ENCODE measurements around the gene RPAP2.
"Not testable (repeated sequence)": the region's sequence is repeated elsewhere in the genome, so short reads cannot be mapped to it uniquely, and the experiment has no call there.

The RPAP2 gene

DNA sequence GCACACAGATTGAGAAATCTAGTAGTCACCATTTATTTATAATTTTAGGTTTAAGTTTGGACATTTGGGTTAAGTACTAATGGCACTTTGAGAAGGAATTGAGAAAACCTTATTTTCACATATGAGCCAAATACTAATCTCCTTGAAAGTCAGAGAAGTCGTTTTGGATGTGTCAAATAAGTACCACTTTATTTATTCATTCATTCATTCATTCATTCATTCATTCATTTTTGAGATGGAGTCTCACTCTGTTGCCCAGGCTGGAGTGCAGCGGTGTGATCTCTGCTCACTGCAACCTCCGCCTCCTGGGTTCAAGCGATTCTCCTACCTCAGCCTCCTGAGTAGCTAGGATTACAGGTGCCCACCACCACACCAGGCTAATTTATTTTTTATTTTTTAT lies 79.1 kb downstream of the RPAP2 start:
- not testable (repeated sequence) for DNase-seq

DNA sequence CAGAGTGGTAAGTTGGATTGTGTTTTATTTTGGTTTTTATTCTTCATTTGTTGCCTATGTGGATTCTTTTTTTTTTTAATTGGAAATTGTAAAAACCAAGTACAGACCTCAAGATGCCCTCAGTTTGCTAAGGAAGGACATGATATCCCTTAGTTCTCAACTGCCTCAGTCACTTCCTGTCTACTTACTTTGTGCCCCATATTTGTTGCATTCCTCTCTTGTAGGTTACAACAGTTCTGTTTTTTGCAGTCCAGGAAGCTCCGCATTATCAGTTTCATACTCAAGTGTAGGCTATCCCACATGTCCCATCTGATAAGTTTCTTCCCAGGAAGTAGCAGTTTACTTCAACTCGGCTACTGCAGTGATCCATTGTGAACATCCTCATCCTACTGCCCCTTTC lies 82.0 kb downstream of the RPAP2 start:
- DNase-seq: no peak

DNA sequence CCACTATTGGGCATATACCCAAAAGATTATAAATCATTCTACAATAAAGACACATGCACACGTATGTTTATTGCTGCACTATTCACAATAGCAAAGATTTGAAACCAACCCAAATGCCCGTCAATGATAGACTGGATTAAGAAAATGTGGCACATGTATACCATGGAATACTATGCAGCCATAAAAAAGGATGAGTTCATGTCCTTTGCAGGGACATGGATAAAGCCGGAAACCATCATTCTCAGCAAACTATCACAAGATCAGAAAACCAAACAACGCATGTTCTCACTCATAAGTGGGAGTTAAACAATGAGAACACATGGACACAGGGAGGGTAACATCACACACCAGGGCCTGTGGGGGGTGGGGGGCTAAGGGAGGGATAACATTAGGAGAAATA lies 95.1 kb downstream of the RPAP2 start:
- DNase-seq: not testable (repeated sequence)

DNA sequence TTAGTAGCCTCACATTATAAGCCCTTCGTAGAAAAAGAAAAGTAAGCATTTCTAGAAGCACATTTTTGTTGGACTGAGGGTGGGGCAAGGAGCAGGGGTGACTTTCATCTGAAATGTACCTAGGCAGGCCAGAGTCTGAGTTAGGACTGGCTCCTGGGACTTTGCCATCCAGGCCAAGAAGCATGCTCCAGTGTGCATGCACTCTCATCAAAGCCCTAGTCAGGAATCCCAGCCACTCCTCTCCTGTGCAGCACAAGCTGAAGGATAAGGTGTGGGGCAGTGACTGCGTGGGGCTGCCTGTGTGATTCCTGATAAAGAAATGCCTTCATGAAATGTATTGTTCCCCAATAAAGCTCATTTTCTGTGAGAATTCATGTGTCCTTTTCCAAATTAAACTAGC lies 99.7 kb downstream of the RPAP2 start:
- no peak for DNase-seq

DNA sequence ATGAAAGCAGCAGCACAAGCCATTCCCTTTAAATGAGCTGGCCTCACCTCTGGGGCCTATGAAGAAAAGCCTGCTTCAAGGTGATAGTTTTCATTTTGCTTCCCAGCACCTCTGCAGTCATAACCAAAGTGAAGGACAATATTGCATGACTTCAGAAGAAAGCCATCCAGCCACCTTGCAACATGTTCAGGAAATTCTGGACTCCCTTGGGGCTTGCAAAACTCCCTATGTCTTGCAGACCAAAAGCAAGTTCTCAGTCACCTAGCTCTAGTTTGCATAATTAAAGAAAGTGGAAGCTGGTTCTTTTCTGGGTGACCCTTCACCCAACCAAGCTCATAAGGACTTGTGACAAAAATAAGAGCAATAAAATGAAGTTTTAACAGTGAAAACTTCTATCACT lies 100.2 kb downstream of the RPAP2 start:
- DNase-seq: peak; percentile 92

DNA sequence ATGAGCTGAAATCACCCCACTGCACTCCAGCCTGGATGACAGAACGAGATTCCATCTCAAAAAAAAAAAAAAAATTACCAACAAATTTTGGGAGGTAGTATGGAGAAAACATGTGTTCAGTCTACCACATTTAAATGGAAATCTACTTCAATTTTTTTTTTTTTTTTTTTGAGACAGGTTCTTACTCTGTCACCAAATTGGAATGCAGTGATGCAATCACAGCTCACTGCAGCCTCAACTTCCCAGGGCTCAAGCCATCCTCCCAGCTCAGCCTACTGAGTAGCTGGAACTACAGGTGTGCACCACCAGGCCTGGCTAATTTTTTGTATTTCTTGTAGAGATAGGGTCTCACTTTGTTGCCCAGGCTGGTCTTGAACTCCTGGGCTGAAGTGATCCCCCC lies 105.8 kb downstream of the RPAP2 start:
- no peak for DNase-seq

DNA sequence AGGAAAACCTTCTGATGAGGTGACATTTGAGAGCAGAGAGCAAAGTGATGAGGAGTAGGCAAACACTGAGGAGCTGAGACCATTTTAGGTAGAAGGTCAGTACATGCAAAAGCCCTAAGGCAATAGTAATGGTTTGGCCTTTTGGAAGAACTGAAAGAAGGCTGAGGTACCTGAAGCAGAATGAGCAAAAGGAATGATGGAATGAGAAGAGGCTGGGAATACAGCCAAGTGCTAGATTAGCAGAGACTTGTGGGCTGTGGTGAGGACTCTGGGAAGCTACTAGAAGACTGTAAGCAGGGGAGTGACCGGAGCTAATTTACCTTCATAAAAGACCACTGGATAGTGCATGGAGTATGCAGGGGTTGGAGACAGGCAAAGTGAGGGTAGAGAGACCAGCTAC lies 110.0 kb downstream of the RPAP2 start:
- DNase-seq: no peak

DNA sequence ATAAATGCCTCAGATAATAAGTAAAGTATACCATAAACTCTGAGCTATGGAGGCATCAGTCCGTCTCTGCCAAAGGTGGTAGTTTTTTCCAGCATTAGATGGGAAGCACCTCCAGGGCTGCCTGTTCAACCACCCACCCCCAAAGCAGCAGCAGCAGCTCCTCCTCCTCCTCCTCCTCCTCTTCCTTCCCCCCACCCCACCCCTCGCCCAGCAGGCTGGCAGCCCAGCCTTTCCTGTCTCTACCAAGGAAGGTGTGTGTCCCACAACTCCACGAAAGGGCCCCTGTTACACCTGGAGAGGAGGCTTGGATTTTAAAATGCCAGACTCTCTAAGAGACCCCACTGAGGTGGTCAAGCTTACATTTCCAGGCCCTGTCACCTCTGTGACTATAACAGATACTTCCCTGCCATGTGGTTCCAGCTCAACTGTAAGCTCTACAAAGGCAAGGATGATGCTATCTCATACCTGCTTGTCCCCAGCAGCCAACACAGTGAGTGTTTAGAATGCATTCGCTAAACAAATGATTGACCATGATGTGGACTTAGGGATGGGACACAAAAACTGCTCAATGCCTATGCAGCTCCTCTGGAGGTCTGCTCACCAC lies 111.2 kb downstream of the RPAP2 start:
- DNase-seq: no peak

DNA sequence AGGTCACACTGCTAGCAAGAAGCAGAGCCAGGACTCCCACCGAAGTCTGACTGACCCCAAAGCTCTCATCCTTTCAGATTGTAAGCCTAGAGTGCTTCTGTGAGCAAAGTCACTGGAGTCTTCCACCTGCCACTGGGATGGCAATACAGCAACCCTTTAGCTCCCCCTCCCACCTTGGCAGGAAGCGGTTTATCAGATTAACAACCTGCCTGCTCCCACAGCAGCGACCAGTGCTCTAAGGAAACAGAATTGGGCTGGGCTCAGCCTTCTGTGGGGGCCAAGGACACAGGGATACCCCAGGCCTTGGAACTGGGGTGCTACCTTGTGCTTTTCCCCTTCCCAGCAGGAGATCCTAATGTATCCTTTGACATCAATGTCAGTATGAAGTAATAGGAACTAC lies 111.8 kb downstream of the RPAP2 start:
- DNase-seq: no peak

DNA sequence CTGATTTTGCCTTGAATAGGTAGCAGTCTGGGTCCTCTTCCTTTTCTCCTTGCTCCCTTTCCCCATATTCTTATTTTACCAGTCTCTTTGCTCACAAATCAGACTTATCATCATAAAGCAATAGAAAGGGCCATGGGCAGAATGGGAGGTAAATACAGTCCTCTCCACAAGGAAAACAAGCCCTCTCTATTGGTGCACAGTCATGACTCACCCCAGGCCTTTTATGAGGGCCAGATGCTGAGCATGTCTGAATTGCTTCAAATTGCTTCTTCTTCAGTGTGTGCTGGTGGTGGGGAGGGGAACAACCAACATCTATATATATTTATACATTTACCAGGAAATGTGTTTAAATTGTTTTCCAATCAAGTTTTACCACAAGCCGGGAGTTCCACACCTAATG lies 112.7 kb downstream of the RPAP2 start:
- DNase-seq: no peak

DNA sequence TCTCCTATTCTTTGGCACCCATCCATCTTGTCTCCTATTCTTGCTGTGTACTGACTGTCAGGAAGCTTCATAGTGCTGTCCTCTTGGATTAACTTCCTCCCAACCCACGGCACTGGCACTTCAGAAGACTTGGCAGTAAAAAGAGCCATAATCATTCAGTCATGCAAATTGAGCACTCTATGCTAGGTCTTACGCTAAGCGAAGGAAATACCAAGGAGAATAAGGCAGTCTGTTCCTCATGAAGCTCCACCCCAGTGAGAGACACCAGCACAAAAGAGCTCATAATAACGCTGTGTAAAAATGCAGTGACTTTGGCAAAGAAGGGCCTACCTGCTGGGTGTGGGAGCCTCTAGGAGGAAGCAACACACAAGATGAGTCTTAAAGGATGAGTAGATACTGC lies 120.8 kb downstream of the RPAP2 start:
- no peak for DNase-seq

DNA sequence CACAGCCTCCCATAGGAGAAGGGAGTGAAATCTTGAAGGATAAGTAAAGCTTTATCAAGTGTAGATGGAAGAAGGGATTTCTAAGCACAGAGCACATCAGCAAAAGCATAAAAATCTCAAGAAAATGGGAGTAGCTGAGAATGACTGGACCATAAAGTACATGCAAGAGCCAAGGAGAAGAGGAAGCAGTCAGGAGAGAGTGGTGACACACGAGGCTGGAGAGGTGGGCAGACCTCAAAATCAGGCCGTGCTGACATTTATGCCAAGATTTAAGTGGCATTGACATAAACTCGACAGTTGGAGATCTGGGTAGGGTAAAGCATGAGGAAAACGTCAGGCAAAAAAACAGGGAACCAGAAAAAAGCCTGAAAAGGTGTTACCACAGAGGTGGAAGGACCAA lies 125.5 kb downstream of the RPAP2 start:
- DNase-seq: peak; percentile 38

DNA sequence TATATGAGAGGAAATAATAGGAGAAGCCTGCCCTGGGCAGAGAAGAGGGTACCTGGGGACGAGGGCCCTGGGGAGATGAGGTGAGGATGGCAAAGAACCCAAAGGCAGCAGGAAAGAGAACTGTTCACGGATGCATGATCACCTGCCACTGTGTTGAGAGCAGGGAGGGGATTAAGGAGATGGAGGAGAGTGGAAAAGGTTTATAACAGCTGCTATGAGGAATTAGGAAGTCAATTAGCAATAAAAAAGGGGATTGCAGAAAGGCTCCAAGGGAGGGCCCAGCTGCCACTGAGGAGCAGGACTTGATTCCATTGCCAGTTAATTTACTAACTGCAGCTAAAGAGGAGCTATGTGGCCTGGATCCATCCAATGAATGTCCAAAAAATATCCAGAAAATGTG lies 126.8 kb downstream of the RPAP2 start:
- no peak for DNase-seq

DNA sequence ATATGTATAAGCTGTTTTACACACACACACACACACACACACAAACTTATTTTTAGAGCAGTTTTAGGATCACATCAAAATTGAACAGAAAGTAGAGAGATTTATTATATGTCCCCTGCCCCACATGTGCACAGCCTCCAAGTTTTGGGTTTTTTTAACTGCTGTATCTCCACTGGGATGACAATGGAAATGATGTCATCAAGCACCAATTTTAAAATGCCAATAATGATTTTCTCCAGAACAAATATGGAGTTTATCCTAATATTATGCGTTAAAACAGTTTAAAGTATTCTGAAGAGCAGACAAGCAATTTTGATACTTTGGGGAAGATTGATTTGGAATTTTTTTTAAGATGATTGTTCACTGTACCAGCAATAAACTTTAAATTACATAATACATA lies 131.2 kb downstream of the RPAP2 start:
- no peak for DNase-seq

DNA sequence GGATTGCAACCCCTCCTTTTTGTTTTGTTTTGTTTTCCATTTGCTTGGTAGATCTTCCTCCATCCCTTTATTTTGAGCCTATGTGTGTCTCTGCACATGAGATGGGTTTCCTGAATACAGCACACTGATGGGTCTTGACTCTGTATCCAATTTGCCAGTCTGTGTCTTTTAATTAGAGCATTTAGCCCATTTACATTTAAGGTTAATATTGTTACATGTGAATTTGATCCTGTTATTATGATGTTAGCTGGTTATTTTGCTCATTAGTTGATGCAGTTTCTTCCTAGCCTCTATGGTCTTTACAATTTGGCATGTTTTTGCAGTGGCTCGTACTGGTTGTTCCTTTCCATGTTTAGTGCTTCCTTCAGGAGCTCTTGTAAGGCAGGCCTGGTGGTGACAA lies 135.7 kb downstream of the RPAP2 start:
- not testable (repeated sequence) for DNase-seq

DNA sequence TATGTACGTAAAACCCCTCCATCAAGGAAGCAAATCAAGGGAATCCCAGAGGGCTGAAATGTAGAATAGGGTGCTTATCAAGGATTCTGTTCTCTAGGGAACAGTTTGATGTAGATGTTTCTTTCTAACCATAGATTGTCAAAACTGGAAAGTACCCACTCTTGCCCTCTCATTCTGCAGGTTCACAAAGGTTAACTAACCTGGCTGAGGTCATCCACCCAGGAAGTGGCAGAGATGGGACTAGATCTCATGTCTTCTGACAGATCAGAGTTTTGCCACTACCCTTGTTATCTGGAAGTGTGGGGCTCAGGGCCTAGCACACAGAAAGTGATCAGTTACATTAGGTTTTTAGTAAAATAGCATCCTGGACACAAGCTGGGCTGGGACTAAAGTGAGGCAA lies 140.4 kb downstream of the RPAP2 start:
- no peak for DNase-seq

DNA sequence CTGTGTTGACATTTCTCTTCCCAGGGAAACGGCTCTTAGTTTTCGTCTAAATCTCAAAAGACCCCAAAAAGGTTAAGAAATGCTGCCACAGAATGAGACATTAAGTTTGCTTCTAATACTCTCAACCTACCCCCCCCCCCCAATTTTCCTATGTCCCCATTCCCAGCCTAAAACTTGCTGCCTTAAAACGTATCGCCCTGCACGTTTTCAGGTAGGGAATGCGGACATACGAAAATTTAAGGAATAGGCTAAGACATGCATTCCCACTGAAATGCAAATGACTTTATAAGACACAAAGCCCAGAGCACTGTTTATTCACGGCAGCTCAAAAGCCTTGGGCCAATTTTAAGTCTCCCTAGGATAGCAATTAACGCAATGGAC lies 142.4 kb downstream of the RPAP2 start:
- DNase-seq: no peak

DNA sequence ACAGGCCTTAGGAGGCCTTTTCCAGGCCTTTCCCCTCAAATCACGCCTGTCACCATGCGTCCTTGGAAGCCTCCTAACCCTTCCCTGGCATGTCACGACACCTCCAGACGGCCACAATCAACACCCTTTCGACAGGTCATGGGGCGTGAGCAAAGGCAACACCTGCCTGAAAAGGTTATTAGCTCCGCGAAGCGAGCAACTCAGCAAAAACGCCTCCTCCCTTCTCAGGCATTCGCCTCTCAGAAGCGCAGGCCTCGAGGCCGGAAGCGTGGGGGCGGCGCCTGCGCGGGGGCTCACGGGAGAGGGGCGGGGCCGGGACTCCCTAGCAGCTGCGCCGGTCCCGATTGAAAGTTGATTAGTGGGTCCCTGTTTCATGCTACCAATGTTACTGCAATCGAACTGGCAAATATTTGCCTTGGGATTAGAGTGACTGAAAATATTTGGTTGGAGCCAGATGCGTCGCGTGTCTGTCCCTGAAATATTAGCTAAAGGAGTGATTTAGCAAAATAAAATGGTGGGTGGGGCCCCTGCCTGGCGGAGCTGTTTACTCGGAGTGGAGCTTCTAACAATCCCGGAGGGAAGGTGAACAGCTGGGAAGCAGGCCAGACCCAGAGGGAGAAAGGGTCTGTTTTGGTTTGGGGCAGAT lies 143.0 kb downstream of the RPAP2 start:
- DNase-seq: no peak

DNA sequence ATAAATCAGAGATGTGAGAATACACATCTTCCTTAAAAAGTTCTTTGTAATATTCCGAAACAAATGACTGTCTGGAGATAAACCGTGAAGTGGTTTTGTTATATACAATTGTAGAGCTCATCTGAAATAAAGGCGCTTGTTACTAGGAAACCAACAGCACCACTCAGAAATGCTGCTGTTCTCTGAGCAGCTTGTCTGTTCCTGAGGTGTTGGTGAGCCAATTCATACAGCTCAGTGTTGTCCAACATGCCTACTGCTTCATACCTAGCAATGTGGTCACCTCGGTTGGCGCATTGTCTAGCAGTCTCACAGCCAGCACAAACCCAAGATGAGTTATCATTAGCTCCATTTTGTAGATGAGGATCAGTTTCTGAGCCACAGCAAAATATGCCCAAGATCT lies 143.5 kb downstream of the RPAP2 start:
- no peak for DNase-seq

DNA sequence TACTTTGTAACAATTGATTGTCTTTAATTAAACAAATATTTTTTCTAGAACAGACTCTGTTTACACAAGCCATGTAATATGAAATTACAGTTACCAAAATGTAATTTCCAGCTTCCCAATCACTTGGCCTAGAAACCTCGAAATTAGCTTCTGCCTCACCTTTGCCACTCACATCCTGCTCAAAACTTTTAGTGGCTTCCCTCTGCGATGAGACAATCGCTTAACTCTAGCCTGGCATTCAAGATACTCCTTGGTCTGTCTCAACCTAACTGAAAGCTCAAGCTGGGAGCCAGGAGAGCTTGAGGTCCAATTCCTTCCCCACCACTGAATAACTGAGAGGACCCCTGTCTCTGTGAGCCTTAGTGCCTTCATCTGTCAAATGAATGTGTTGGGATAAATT lies 145.0 kb downstream of the RPAP2 start:
- DNase-seq: no peak

DNA sequence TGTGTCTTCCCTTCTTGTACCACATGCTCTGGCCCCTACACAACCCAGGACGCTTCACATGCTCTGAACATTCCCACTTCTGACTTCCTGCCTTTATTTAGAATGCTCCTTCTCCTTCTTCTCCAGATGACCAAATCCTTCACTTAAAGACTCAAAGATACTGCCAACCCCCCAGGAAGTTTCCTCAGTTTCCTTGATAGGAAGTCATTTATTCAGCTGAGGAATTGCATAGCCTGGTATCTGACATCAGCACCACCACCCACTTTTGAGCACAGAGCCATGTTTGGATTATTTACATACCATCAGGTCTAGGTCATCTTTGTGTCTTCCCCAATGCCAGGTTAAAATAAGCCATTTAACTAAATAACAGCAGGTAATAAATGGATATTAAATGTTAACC lies 145.5 kb downstream of the RPAP2 start:
- DNase-seq: no peak

DNA sequence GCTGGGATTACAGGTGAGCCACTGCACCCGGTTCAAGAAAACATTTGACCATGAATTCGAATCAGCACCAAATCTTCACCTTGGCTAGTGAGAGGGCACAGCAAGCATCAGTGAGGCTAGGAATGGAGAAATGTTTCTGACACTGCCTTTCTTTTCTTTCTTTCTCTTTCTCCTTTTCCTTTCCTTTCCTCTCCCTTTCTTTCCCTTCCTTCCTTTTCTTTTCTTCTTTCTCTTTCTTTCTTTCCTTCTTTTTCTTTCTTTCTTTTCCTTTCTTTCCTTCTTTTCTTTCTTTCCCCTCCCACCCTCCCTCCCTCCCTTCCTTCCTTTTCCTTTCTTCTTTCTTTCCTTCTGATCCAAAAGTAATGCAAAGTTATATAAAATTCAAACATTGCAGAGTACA lies 147.0 kb downstream of the RPAP2 start:
- no peak for DNase-seq

DNA sequence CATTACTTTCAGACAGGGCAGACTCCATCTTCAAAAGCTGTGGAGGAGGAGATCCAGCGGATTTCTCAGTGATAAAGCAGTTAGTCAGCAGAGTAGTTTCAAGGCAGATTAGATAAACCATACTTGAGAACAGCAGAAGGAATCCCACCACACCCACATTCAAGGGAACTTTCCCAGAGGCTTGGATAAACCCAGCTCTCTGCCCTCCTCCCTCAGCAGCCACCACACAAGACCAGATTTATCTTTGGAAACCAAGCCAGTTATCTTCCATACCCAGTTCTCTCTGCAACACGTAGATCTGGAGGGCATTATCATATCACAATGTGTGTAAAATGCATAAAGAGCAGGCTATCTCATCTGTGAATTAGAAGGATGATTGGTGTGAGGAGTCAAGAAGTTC lies 147.7 kb downstream of the RPAP2 start:
- no peak for DNase-seq

DNA sequence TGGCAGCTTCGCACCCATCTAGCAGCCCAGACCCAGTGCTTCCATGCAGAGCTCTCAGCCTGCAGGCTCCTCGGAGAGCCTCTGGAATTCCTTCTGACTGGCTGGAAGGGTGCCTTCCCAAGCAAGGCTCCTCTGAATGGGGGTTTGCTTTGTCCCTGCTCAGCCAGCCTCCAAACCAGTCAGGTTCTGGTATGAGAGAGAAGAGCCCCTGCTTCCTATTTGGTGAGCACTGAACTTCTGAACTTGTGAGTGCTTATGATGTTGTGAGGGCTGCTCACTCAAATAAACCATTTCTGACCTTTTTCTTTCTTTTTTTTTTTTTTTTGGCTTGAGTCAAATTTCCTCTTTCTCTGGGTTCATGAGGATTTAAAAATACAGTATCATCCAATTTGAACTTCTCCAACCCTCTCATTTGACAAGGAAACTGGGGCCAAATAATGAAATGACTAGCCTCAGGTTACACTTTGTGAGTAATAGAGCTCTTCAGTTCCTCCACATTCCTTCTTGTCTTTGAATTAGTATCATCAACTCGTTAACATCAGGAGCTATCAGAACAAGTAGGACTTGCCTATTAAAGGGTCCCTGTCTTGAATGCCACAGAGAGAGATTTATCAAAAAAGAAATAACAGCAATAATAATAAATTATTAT lies 148.3 kb downstream of the RPAP2 start:
- no peak for DNase-seq

DNA sequence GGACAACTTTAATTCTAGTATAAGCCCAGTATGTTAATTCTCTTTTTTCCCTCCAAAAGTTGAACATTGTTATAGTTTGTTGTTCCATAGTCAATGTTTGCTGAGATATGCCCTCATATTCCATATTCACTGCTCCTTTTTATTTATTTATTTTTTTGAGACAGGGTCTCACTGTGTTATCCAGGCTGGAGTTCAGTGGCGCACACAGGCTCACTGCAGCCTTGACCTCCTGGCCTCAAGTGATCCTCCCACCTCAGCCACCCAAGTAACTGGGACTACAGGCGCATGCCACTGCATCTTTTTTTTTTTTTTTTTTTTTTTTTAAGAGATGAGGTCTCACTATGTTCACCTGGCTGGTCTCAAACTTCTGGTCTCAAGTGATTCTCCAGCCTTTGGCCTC lies 149.1 kb downstream of the RPAP2 start:
- no peak for DNase-seq

Data from GF-D8 (cell line).